ENCODE data around the gene NDE1.

The NDE1 gene

DNA sequence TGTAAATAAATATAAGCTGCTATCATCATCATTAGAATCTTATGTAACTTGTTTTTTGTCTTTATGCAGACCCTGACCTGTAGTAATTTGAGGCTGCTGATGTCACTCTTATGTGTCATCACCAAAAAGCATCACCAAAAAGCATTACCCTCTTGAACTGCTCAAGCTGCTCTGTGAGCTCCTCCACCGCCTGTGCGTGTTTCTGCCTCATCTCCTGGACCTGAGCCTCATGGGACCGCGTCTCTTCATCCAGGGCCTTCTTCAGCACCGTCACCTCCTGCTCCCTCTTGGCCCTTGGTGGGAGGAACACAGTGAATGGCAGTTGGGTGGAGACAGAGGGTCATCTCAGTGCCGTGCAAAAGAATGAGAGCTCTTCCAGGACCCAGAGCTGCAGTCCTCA is 82.4 kb downstream of the NDE1 start:
- H3K4me3 ChIP-seq (ENCODE audit: control insufficient read depth, low read depth, low read length) = no peak overlapping the region
- DNase-seq (ENCODE audit: low read depth) = peak; percentile 50
- TF ChIP-seq, protein P1, sequence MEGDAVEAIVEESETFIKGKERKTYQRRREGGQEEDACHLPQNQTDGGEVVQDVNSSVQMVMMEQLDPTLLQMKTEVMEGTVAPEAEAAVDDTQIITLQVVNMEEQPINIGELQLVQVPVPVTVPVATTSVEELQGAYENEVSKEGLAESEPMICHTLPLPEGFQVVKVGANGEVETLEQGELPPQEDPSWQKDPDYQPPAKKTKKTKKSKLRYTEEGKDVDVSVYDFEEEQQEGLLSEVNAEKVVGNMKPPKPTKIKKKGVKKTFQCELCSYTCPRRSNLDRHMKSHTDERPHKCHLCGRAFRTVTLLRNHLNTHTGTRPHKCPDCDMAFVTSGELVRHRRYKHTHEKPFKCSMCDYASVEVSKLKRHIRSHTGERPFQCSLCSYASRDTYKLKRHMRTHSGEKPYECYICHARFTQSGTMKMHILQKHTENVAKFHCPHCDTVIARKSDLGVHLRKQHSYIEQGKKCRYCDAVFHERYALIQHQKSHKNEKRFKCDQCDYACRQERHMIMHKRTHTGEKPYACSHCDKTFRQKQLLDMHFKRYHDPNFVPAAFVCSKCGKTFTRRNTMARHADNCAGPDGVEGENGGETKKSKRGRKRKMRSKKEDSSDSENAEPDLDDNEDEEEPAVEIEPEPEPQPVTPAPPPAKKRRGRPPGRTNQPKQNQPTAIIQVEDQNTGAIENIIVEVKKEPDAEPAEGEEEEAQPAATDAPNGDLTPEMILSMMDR (conservative IDR thresholded peaks at IDR 0.05; ENCODE audit: control insufficient read depth, insufficient read depth, low read depth, low read length) = no peak

DNA sequence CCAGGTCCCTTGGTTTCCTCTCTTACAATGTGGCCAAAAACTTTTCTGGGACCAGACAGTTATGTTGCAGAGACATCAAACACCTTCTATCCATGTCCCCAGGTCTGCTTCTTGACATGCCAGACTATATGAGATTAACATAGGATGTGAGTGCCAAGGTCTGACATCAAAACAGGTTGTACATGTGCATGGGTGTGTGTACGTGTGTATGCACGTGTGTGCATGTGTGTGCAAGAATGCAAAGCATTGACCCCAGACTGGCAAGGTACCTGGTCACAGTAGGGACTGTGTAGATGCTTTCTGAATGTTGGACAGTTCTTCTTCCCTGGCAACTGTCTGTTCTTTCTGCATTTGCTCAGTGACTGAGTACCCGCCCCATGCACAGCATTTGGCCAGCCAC is 85.6 kb downstream of the NDE1 start:
- TF ChIP-seq, protein P1 (conservative IDR thresholded peaks at IDR 0.05; ENCODE audit: control insufficient read depth, insufficient read depth, low read depth, low read length) = no peak
- H3K4me3 ChIP-seq (ENCODE audit: control insufficient read depth, low read depth, low read length) = no peak overlapping the region
- DNase-seq (ENCODE audit: low read depth) = no peak

DNA sequence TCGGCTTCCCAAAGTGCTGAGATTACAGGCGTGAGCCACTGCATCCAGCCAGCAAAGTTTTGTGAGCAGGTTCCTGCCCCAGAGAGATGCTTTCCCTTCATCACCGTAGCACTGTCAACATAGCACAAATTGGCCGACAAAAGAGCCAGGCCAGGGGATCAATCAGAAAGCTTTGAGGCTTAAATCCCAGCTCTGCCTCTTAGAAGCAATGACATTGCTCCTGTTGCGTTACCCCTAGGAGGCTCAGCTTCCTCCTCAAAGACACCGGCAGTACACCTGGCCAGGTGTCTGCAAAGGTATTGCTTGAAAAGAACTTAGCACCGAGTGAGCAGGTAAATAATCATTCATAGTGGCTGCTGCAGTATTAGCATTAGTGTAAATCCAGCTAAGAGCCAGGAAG is 86.5 kb downstream of the NDE1 start:
- H3K4me3 ChIP-seq (ENCODE audit: control insufficient read depth, low read depth, low read length) = no peak overlapping the region
- DNase-seq (ENCODE audit: low read depth) = no peak
- TF ChIP-seq, protein P1 (conservative IDR thresholded peaks at IDR 0.05; ENCODE audit: control insufficient read depth, insufficient read depth, low read depth, low read length) = no peak

DNA sequence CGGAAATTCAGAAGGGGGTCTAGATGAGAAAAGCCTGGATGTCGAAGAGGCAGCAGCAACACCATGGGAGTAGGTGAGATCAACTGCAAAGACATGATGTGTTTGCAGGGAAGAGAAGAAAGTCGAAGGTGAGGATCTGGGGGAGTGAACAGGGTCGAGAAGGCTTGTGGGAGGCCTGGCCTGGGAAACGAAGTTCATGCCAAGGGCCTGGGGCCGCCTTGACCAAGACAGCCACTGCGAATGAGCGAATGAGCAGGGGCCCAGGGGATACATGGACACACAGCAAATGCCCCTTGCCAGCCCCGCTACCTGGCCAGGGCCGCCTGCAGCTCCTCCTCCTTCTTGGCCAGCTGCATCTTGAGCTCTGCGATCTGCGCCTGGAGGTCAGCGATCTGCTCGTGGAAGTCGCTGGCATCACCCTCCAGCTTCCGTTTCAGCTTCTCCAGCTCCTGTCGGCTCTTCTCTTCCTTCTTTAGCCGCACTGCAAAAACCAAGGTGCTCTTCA is 87.1 kb downstream of the NDE1 start:
- DNase-seq (ENCODE audit: low read depth) = no peak
- TF ChIP-seq, protein P1 (conservative IDR thresholded peaks at IDR 0.05; ENCODE audit: control insufficient read depth, insufficient read depth, low read depth, low read length) = no peak
- H3K4me3 ChIP-seq (ENCODE audit: control insufficient read depth, low read depth, low read length) = no peak overlapping the region

DNA sequence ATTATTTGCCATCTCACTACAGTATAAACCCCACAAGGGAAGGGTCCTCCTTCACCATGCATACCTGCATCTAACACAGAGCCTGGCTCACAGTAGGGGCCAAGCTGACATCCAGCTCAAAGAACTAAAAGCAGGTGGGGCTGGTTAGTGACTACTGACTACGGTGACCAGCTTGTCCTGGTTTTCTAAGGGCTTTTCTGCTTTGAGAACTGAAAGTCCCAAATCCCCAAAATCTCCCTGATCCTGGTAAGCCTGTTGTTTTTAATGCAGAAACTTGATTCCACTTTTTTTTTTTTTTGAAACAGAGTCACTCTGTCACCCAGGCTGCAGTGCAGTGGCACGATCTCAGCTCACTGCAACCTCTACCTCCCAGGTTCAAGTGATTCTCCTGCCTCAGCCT is 89.4 kb downstream of the NDE1 start:
- H3K4me3 ChIP-seq (ENCODE audit: control insufficient read depth, low read depth, low read length) = no peak overlapping the region

DNA sequence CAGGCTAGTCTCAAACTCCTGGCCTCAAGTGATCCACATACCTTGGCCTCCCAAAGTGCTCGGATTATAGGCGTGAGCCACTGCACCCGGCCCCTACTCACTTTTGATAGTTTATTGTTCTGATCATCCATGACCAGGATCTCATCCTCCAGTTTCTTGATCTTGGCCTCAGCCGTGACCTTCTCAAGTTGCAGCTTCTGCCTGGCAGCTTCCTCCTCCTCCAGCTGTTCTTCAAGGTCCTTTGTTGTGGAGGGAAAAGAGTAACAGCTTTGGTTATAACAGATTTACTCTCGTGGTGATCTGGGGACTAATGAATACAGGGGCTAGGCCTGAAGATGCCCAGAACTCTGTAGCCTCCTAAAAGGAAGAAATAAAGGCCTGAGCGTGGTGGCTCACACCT is 89.9 kb downstream of the NDE1 start:
- H3K4me3 ChIP-seq (ENCODE audit: control insufficient read depth, low read depth, low read length) = no peak overlapping the region
- TF ChIP-seq, protein P1 (conservative IDR thresholded peaks at IDR 0.05; ENCODE audit: control insufficient read depth, insufficient read depth, low read depth, low read length) = no peak
- no peak for DNase-seq (ENCODE audit: low read depth)

More for the DNA sequence above, 89.4 kb downstream of the NDE1 start:
- TF ChIP-seq, protein P1 (conservative IDR thresholded peaks at IDR 0.05; ENCODE audit: control insufficient read depth, insufficient read depth, low read depth, low read length) = no peak
- no peak for DNase-seq (ENCODE audit: low read depth)

All from fibroblast of mammary gland (primary cell).